LNCaP clone FGC (cell line): ENCODE data around the gene MFSD2B.

Experiments used
- DNase-seq: peaks from one replicate; pipeline ENCODE4 v3.0.0-alpha.2; 2011; ENCODE audit warnings: low read depth
- H3K4me3 ChIP-seq: 2 replicates; pipeline ENCODE4 v1.5.1; 2011; ENCODE audit warnings: mild to moderate bottlenecking, low read depth, low read length, control low read depth
- TF ChIP-seq, protein P1 (sequence below): IDR thresholded peaks from 2 replicates; pipeline ENCODE4 v1.5.1; 2012; ENCODE audit warnings: mild to moderate bottlenecking; ENCODE audit not compliant: control insufficient read depth, insufficient read depth; ENCODE audit errors: extremely low read depth

Gene MFSD2B

DNA sequence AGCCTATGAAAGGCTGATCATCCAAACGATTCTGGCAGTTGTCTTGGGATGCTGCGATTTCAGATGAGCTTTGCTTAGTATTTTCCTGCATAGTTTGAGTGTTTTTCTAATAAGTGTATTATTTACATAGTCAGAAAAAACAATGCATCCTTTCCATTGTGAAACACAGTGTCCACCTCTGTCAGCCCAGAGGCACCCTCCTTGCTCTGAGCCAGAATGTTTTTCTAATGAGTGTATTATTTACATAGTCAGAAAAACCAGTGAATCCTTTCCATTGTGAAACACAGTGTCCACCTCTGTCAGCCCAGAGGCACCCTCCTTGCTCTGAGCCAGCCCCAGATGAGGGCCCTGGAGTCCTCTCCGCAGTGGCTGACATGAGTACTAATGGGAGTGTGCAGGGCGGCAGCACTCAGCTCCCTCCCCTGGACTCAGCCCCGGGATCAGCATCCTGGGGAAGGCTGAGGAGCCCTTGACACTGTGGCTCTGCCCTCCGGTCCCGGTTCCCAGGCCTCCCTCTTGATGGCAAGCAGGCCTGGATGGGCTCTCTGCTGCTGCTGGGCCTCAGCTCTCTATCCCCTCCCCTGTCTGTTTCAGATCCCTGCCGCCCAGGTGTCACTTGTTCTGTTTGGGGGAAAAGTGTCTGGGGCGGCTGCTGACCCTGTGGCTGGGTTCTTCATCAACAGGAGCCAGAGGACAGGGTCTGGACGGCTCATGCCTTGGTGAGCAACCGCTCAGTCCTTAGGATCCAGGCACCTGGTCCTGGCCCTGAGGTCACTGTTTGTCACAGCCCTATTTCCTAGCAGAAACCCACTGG is 5.9 kb downstream of the MFSD2B start:
- TF ChIP-seq, protein P1, sequence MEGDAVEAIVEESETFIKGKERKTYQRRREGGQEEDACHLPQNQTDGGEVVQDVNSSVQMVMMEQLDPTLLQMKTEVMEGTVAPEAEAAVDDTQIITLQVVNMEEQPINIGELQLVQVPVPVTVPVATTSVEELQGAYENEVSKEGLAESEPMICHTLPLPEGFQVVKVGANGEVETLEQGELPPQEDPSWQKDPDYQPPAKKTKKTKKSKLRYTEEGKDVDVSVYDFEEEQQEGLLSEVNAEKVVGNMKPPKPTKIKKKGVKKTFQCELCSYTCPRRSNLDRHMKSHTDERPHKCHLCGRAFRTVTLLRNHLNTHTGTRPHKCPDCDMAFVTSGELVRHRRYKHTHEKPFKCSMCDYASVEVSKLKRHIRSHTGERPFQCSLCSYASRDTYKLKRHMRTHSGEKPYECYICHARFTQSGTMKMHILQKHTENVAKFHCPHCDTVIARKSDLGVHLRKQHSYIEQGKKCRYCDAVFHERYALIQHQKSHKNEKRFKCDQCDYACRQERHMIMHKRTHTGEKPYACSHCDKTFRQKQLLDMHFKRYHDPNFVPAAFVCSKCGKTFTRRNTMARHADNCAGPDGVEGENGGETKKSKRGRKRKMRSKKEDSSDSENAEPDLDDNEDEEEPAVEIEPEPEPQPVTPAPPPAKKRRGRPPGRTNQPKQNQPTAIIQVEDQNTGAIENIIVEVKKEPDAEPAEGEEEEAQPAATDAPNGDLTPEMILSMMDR, result no peak
- no peak overlapping the region for H3K4me3 ChIP-seq
- DNase-seq, result no peak

DNA sequence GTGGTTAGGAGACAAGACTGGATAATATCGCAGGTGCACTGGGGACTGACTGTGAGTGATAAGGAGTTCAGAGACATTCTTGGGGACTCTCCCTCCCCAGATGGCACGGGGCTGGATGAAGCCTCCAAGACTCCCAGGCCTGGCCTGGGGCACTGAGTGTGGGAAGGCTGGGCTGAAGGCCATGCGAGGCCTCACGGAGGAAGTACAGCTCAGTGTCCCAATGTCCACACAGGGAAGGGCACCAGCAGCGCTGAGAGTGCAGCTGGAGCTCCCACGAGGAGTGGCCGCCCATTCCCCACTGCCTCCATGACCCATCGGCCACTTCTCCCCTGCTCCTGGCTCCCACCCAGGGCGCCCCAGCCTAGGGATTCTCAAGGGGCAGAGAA is 6.5 kb downstream of the MFSD2B start:
- DNase-seq, result no peak
- TF ChIP-seq, protein P1, result no peak
- H3K4me3 ChIP-seq, result no peak overlapping the region

DNA sequence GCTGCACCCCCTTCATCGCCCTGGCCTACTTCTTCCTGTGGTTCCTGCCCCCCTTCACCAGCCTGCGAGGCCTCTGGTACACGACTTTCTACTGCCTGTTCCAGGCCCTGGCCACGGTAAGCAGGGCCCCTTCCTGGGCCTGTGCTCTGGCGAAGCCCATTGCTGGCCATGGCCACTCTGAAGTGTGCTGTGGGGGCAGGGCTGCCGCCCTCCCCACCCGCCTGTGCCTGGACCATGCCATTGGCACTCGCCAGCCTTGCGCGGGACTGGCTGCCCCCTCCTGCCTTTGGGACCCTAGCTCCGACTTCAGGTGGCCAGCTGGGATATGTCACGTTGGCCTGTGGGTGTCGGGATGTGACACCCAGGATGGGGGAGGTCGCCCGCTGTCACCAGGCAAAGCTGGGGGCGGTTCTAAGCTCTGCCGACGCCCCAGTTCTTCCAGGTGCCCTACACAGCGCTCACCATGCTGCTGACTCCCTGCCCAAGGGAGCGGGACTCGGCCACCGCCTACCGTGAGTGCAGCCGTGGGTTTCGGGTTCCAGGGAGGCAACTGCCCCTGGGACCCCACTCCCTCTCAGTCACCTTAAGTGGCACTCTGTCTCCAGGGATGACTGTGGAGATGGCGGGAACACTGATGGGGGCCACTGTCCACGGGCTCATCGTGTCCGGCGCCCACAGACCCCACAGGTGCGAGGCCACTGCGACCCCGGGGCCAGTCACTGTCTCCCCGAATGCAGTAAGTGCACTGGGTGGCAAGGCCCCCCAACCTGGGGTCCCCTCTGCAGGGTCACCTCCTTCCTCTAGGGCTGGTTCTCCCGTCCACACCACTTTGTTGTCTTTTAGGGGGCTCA is 7.2 kb downstream of the MFSD2B start:
- DNase-seq, result no peak
- no peak overlapping the region for H3K4me3 ChIP-seq
- TF ChIP-seq, protein P1, result no peak

DNA sequence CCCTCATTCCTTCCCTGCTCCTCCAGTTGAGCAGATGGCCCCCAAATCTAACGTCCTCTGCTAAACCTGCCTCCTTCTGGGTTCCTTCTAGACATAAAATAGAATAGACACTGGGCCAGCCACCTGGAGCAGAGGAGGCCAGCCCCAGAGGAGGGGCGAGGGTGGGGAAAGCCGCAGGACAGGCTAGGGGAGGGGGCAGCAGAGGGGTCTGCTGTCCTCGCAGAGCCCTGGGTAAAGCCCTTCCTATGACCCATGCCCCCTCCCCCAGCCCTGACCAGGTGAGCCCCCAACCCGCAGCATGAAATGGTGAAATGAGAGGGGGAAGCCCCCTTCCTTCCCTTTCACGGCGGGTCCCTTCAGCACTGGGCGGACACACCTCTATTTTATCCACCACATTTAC is 7.8 kb downstream of the MFSD2B start:
- no peak overlapping the region for H3K4me3 ChIP-seq
- TF ChIP-seq, protein P1, result no peak
- no peak for DNase-seq

DNA sequence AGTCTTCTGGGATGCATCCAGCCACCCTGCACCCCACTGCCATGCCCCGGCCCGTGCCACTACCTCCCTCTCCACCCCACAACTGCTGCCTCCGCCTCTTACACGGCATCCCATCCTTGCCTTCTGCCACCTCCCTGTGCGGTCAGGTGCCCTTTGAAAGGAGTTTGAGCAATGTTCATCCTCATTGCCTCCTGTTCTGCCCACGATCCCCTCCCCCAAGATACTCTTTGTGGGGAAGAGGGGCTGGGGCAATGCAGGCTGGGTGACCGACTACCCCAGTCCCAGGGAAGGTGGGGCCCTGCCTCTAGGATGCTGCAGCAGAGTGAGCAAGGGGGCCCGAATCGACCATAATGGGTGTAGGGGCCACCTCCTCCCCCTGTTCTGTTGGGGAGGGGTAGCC is 8.4 kb downstream of the MFSD2B start:
- H3K4me3 ChIP-seq, result no peak overlapping the region
- DNase-seq, result no peak
- TF ChIP-seq, protein P1, result no peak

DNA sequence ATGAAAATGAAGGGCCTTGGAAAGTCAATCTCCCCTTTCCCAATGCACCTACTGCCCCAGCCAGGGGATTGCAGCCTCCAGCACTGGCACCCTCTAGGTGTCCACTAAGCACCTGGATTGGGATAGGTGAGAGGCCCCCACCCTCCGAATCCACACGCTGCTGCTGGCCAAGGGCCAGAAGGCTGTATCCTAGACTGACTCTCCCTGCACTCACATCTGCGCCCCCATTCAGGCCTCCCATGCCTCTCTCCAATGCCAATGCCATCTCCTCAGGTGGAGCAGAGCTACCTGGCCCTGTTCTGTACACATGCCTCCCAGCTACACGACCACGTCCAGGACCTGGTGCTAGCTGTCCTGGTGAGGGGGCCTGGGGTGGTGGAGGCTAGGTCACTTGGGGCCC is 9.8 kb downstream of the MFSD2B start:
- no peak overlapping the region for H3K4me3 ChIP-seq
- DNase-seq, result no peak
- TF ChIP-seq, protein P1, result no peak
